T-helper 2 cell treated with Interferon-gamma antibody and Interleukin-4, amounts not matched to agents 5 μg/mL and 100 μg/mL, for 36 hours (primary cell): Measurements from ENCODE around the gene C16orf87.

Experiments
- DNase-seq: peaks from one replicate; pipeline ENCODE4 v3.0.0; 2021; ENCODE audit warnings: low spot score
- H3K27ac Mint-ChIP-seq: one replicate; pipeline ENCODE4 v1.8.0; 2021; ENCODE audit warnings: mild to moderate bottlenecking, mixed read lengths
- H3K27me3 Mint-ChIP-seq: one replicate; pipeline ENCODE4 v1.8.0; 2021; ENCODE audit warnings: low read depth, mixed read lengths
- H3K36me3 Mint-ChIP-seq: one replicate; pipeline ENCODE4 v1.8.0; 2021; ENCODE audit warnings: low read depth, mixed read lengths
- H3K4me1 Mint-ChIP-seq: one replicate; pipeline ENCODE4 v1.8.0; 2021; ENCODE audit warnings: low read depth, mixed read lengths
- H3K4me3 Mint-ChIP-seq: one replicate; pipeline ENCODE4 v1.8.0; 2022; ENCODE audit warnings: mild to moderate bottlenecking, moderate library complexity, mixed read lengths
- H3K9me3 Mint-ChIP-seq: one replicate; pipeline ENCODE4 v1.8.0; 2021; ENCODE audit warnings: mixed read lengths

The C16orf87 gene

DNA sequence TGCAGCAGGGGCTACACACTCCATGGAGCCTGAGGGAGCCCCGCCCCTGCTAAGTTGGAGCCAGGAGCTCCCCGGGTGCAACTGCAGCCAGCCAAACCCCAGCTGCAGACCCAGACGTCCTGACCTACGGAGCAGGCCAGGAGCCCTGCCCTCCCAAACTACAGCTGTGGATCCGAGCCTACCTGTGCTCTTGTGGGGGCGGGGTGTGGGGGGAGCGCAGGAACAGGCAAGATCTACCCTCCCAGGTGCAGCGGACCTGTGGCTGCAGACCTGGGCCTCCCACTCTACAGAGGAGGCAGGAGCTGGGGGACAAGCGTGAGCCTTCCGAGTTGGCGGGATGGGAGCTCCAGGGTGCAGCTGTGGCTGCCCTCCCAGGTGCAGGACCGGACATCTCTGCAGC, 53.2 kb downstream of the C16orf87 start:
- H3K4me3 Mint-ChIP-seq: no peak overlapping the region
- DNase-seq: no peak
- H3K27ac Mint-ChIP-seq: no peak overlapping the region
- H3K4me1 Mint-ChIP-seq: peaks cover 1% of the 10 kb centered on the region
- peaks cover 4% of the 10 kb centered on the region for H3K9me3 Mint-ChIP-seq
- H3K36me3 Mint-ChIP-seq: no peaks in the 10 kb centered on the region
- H3K27me3 Mint-ChIP-seq: no peaks in the 10 kb centered on the region

DNA sequence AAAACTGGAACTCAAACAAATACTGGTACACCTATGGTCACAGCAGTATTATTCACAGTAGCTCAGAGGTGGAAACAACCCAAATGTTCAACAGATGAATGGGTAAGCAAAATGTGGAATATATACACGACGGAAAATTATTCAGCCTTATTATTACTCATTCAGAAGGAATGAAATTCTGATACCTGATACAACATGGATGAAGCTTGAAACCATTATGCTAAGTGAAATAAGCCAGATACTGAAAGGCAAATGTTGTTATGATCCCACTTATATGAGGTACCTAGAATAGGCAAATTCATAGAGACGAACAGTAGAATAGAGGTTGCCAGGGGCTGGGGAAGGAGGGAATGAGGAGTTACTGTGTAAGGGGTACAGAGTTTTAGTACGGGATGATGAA, 55.8 kb downstream of the C16orf87 start:
- no peak for DNase-seq
- H3K36me3 Mint-ChIP-seq: no peaks in the 10 kb centered on the region
- H3K27ac Mint-ChIP-seq: no peak overlapping the region
- peaks cover 2% of the 10 kb centered on the region for H3K27me3 Mint-ChIP-seq
- H3K4me3 Mint-ChIP-seq: no peak overlapping the region
- H3K9me3 Mint-ChIP-seq: peaks cover 4% of the 10 kb centered on the region
- H3K4me1 Mint-ChIP-seq: peaks cover 1% of the 10 kb centered on the region

DNA sequence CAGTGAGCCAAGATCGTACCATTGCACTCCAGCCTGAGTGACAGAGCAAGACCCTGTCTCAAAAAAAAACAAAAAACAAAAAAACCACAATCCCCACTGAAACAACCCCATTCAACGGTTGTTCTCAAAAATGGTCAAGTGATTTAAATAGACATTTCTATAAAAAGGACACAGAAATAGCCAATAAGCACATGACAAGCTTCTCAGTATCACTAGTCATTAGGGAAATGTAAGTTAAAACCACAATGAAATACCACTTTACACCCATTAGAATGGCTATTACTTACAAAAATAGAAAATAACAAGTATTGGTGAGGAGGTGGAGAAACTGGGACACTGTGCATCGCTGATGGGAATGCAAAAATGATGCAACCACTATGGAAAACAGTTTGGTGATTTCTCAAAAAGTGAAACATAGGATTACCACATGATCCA, 56.2 kb downstream of the C16orf87 start:
- Mint-ChIP-seq H3K27ac (no peak overlapping the region), H3K36me3 (no peaks in the 10 kb centered on the region), H3K4me1 (peaks cover 1% of the 10 kb centered on the region), H3K9me3 (peaks cover 4% of the 10 kb centered on the region), H3K27me3 (peaks cover 2% of the 10 kb centered on the region), H3K4me3 (no peak overlapping the region)
- no peak for DNase-seq

DNA sequence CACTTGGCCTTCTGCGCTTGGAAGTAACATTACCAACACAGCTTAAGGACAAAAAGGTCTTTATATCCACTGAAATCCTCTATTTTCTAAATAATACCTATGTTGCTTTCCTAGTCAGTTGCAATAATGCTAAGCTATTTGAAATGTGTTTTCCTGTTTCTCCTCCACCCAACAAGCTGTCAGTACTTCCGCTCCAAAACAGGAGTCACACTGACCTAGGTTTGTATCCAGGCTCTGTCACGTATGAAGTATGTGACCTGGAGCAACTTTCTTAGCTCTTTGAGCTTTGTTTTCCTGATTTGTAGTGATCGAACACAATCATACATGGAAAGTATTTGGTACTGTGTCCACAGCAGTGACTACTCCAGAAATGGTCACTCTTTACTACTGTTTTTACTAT, 58.5 kb downstream of the C16orf87 start:
- no peak overlapping the region for H3K4me3 Mint-ChIP-seq
- H3K4me1 Mint-ChIP-seq: peaks cover 1% of the 10 kb centered on the region
- H3K36me3 Mint-ChIP-seq: no peaks in the 10 kb centered on the region
- peaks cover 4% of the 10 kb centered on the region for H3K27me3 Mint-ChIP-seq
- no peak overlapping the region for H3K27ac Mint-ChIP-seq
- DNase-seq: no peak
- H3K9me3 Mint-ChIP-seq: peaks cover 4% of the 10 kb centered on the region

DNA sequence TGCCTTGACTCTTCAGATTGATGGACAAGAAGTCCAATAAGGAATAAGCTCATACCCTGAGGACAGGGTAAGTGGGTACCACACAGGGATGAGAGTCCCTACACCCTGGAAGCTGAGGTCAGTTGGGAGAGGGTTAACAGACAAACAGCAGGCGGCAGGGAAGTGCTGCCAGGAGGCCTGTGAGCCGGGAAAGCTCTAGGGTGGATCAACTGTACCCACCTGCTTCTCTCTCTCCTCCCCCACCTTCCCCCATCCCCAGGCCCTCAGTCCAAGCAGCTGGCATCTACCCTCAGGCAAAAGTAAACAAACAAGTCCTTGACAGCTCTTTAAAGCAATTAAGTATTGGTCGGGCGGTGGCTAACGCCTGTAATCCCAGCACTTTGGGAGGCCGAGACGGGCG, 62.2 kb downstream of the C16orf87 start:
- no peaks in the 10 kb centered on the region for H3K9me3 Mint-ChIP-seq
- no peak overlapping the region for H3K27ac Mint-ChIP-seq
- no peak for DNase-seq

DNA sequence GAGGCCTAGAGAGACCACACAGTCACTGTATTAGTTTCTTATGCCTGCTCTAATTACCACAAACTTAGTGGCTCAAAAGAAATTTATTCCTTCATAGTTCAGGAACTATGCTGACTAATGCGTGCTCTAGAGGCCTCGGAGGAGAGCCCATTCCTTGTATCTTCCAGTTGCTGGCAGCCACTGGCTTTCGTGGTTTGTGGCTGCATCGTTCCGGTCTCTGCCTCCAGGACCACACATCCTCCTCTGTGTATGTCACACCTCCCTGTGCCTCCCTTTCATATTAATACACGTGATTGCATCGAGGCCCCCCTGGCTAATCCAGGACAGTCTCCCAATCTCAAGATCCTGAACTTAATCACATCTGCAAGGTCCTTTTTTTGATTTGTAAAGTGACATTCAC, 65.9 kb downstream of the C16orf87 start:
- H3K36me3 Mint-ChIP-seq: no peaks in the 10 kb centered on the region
- H3K9me3 Mint-ChIP-seq: no peaks in the 10 kb centered on the region
- H3K27me3 Mint-ChIP-seq: peaks cover 5% of the 10 kb centered on the region
- H3K27ac Mint-ChIP-seq: no peak overlapping the region
- H3K4me1 Mint-ChIP-seq: peaks cover 2% of the 10 kb centered on the region
- DNase-seq: no peak
- H3K4me3 Mint-ChIP-seq: no peak overlapping the region

More for the DNA sequence above, 62.2 kb downstream of the C16orf87 start:
- Mint-ChIP-seq H3K36me3 (no peaks in the 10 kb centered on the region), H3K4me1 (peaks cover 2% of the 10 kb centered on the region), H3K27me3 (peaks cover 7% of the 10 kb centered on the region), H3K4me3 (no peak overlapping the region)

DNA sequence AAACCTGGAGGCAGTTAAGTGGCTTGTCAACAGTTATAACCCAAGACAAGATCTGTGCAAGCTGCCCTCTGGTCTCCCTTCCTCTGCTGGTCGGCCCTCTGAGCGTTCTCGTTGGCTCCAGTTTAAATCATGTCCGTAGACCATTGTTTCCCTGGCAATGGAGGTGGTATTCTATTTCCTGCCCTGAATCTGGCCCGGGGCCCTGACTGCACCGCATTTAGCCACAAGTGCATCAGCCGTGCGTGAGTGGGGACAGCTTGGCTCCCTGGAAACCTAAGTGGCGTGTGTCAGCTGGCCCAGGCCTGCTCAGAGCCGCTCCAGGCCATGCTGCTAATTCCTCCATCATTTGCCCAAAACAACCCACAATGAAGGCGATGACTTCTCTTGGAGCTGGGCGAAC, 67.8 kb downstream of the C16orf87 start:
- Mint-ChIP-seq H3K36me3 (no peaks in the 10 kb centered on the region), H3K27ac (no peak overlapping the region), H3K4me1 (peaks cover 2% of the 10 kb centered on the region), H3K4me3 (no peak overlapping the region), H3K27me3 (peaks cover 3% of the 10 kb centered on the region), H3K9me3 (no peaks in the 10 kb centered on the region)
- no peak for DNase-seq

DNA sequence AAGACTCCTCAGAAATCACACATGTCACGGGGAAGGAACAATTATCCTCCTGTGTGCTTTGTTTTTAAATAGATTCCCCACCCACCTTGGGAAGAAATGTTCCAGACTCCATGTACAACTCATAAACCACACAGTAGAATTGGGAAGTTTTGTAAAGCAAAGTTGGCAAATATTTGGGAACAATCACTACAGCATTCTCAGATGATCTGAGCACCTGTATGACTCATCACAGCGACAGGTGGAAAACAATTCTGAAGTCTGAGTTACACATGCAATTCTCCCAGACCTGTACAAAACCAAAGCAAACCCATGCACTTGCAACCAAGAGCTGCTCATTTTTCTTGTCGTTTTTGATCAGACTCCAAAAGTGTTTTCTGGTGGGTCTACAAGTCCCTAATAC, 68.4 kb downstream of the C16orf87 start:
- no peaks in the 10 kb centered on the region for H3K36me3 Mint-ChIP-seq
- H3K27me3 Mint-ChIP-seq: peaks cover 3% of the 10 kb centered on the region
- no peak overlapping the region for H3K4me3 Mint-ChIP-seq
- no peak for DNase-seq
- H3K9me3 Mint-ChIP-seq: no peaks in the 10 kb centered on the region
- no peak overlapping the region for H3K27ac Mint-ChIP-seq
- peaks cover 2% of the 10 kb centered on the region for H3K4me1 Mint-ChIP-seq

DNA sequence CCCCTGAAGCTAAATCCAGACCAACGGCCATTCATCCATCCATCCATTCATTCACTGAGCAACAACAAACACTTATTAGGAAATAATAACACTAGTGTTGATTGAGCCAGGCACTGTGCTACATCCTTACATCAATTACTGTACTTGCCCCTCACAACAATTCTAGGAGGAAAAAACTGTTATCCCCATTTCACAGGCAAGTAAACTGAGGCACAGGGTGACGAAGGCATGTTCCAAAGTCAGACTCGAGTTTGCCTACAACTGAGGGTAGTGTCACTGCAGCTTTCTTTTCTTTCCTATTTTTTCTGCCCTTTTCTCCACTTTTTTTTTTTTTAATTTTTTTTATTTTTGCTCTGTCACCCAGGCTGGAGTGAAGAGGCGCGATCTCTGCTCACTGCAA, 71.7 kb downstream of the C16orf87 start:
- H3K4me1 Mint-ChIP-seq: no peaks in the 10 kb centered on the region
- DNase-seq: no peak
- no peaks in the 10 kb centered on the region for H3K36me3 Mint-ChIP-seq
- no peaks in the 10 kb centered on the region for H3K9me3 Mint-ChIP-seq
- no peak overlapping the region for H3K27ac Mint-ChIP-seq
- H3K27me3 Mint-ChIP-seq: no peaks in the 10 kb centered on the region
- H3K4me3 Mint-ChIP-seq: no peak overlapping the region

DNA sequence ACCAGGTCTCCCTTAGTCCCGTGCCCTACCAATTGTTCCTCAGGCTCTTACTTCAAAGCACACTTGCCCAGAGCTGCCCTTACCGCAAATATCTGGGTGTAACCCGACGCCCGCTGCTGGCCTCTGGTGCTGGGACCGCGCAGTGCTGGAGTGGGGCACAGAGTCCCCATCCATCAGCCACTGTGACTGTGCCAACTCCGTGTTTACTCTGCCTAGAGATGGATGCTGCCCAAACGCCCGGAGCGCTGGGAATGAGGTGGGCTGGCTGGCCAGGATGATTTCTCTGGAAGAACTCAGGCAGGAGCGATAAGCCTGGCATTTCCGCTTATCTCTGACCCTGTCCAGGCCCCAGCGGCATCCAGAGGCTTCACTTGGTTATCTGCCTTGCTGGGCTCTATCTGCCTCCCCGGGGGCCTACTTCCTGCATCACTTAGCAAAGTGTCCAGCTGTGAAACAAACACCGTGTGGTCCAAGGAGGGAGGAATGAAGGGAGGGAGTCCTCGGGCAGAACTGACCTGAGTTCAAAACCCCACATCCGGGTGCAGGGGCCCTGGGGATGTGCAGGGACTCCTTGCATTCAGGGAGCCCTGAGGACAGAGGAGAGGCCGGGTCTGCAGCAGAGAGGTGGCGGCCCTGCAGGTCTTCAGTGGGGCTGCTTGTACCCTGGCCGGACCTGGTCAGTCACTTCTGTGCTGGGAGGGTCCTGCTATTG, 73.5 kb downstream of the C16orf87 start:
- H3K27me3 Mint-ChIP-seq: no peaks in the 10 kb centered on the region
- no peaks in the 10 kb centered on the region for H3K36me3 Mint-ChIP-seq
- DNase-seq: no peak
- no peak overlapping the region for H3K27ac Mint-ChIP-seq
- no peaks in the 10 kb centered on the region for H3K9me3 Mint-ChIP-seq
- no peak overlapping the region for H3K4me3 Mint-ChIP-seq
- peaks cover 3% of the 10 kb centered on the region for H3K4me1 Mint-ChIP-seq

DNA sequence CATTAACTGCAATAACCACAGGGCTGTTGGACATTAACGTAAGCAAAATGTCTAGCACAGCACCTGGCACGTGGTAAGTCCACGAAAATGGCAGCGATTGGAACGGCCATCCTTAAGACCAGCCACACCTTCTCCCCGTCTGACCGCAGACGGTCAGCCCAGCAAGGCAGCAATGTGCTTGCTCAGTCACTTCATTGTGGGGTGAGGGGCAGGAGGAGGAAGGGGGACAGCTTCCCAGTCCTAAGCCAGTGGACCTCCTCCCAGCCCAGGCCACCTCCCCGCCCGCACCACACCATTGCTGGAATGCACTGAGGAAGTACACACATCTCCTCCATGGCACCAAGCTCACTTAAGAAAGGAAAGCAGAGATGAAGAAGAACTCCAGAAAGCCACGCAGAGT, 74.2 kb downstream of the C16orf87 start:
- no peak for DNase-seq
- Mint-ChIP-seq H3K27me3 (no peaks in the 10 kb centered on the region), H3K36me3 (no peaks in the 10 kb centered on the region), H3K9me3 (no peaks in the 10 kb centered on the region), H3K4me1 (peaks cover 3% of the 10 kb centered on the region), H3K27ac (no peak overlapping the region), H3K4me3 (no peak overlapping the region)

DNA sequence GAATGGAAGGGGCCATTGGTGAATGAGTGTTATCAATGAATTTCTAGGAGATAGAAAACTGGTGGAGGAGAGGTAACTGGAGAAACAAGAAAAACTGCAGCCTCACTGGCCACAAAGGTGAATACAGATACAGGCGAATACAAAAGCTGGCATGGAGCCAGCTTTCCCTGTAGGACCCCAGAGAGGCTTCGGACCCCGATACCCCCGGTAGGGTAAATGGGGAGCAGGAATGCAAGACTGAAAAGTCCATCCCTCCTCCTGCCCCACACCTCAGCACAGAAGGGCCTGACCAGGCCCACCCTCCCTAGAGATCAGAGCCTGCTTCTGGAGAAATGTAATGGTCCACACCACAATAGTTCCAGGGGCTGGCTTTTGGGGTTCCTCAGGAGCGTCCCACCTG, 78.0 kb downstream of the C16orf87 start:
- peaks cover 7% of the 10 kb centered on the region for H3K4me1 Mint-ChIP-seq
- H3K27me3 Mint-ChIP-seq: no peaks in the 10 kb centered on the region
- no peaks in the 10 kb centered on the region for H3K9me3 Mint-ChIP-seq
- H3K36me3 Mint-ChIP-seq: no peaks in the 10 kb centered on the region
- no peak overlapping the region for H3K27ac Mint-ChIP-seq
- H3K4me3 Mint-ChIP-seq: no peak overlapping the region
- no peak for DNase-seq

DNA sequence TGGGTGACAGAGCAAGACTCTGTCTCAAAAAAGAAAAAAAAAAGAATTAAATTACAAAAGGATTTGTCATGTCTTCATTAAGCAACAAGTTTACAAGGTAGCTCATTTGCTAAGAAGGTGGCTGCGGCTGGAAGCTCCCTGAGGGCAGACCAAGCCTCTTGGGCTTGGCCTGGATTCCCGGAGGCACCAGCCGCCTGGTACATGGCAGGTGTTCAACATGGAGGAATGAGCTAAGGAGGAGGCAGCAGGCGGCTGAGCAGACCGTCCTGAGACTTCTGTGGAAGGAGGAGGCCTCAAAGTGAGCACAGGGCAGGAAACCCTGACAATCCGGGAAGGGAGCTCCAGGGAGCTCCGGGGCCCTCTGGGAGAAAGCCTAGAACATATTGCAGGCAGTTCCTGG, 79.6 kb downstream of the C16orf87 start:
- Mint-ChIP-seq H3K4me3 (no peak overlapping the region), H3K36me3 (no peaks in the 10 kb centered on the region), H3K27ac (no peak overlapping the region), H3K9me3 (no peaks in the 10 kb centered on the region), H3K27me3 (no peaks in the 10 kb centered on the region), H3K4me1 (peaks cover 7% of the 10 kb centered on the region)
- no peak for DNase-seq

DNA sequence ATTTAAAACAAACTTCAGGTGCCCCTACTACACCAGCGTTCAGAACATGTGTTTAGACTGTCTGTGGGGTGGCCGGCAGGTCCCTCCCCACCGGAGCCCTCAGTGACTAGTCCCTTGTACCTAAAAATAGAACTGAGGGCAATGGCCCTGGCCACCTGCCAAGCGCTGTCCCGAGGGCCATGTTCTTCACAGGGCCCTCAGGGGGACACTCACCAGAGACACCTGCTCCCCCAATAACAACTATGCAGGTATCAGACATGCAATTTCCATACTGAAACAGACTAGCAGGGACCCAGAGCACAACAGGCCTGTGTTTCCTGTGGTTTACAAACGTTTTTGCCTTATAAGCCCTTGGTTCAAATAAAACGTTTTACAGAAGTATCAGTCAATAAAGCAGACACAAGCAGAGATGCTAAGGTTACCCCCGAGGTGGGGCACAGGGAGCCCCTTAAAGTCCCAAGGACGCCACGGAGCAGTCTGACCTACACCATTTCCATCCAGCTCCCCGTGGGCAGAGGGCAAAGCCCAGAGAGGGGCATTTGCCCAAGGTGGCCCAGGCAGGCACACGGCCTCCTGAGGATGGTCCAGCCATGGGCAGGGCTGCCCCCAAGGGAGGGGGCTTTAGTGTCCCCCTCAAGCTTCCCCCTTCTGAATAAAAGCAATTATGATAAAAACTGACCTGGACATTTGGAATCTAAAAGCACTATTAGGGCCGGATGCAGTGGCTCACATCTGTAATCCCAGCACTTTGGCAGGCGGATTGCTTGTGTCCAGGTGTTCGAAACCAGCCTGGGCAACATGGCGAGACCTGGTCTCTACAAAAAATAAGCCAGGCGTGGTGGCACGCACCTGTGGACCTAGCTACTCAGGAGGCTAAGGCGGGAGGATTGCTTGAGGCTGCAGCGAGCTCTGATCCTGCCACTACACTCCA, 81.9 kb downstream of the C16orf87 start:
- no peak for DNase-seq
- Mint-ChIP-seq H3K27ac (no peak overlapping the region), H3K27me3 (no peaks in the 10 kb centered on the region), H3K36me3 (no peaks in the 10 kb centered on the region), H3K4me3 (no peak overlapping the region), H3K9me3 (no peaks in the 10 kb centered on the region), H3K4me1 (peaks cover 7% of the 10 kb centered on the region)
